MM.1S (cell line): Measurements from ENCODE around the gene ZNF222.

ENCODE experiments used
- CTCF ChIP-seq: fragments of 300-600 bp; sonication (generic); IDR thresholded peaks from 2 replicates; pipeline ENCODE4 v1.5.1; 2016; ENCODE audit warnings: antibody characterized with exemption, low read length, mixed read lengths
- EZH2 ChIP-seq: fragments of 300-600 bp; sonication (generic); optimal IDR thresholded peaks from 2 replicates; pipeline ENCODE3; 2017; ENCODE audit warnings: low read depth, mild to moderate bottlenecking, antibody characterized with exemption, low read length, mixed read lengths

DNA sequence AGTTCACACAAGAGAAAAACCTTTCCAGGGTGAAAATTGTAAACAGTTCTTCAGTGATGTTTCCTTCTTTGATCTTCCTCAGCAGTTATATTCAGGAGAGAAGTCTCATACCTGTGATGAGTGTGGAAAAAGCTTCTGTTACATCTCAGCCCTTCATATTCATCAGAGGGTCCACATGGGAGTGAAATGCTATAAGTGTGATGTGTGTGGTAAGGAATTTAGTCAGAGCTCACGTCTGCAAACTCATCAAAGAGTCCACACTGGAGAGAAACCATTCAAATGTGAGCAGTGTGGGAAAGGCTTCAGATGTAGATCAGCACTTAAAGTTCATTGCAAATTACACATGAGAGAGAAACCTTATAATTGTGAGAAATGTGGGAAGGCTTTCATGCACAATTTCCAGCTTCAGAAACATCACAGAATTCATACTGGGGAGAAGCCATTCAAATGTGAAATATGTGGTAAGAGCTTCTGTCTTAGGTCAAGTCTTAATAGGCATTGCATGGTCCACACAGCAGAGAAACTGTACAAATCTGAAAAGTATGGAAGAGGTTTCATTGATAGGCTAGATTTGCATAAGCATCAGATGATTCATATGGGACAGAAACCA, 6.9 kb downstream of the ZNF222 start:
- TF ChIP-seq CTCF (no peak), EZH2 (no peak)
